Glutamatergic neuron (in vitro differentiated cells): ENCODE results near the gene ZDHHC19. TPM values are rescaled to one million over a fixed set of nuclear protein-coding genes. Genes with fewer than 3 reads are reported as not detected.
"Not testable (repeated sequence)": the region's sequence is repeated elsewhere in the genome, so short reads cannot be mapped to it uniquely, and the experiment has no call there.

Experiments
- DNase-seq: peaks from one replicate; pipeline ENCODE4 v3.0.0; 2022
- H3K27ac Mint-ChIP-seq: one replicate; pipeline ENCODE4 v1.8.0; 2020; ENCODE audit warnings: mild to moderate bottlenecking, mixed read lengths, inconsistent platforms; ENCODE audit not compliant: unreplicated experiment
- H3K27me3 Mint-ChIP-seq: one replicate; pipeline ENCODE4 v1.8.0; 2020; ENCODE audit warnings: mild to moderate bottlenecking, moderate library complexity, mixed read lengths, inconsistent platforms; ENCODE audit not compliant: unreplicated experiment
- H3K36me3 Mint-ChIP-seq: one replicate; pipeline ENCODE4 v1.8.0; 2020; ENCODE audit warnings: mild to moderate bottlenecking, mixed read lengths, inconsistent platforms; ENCODE audit not compliant: unreplicated experiment
- H3K4me1 Mint-ChIP-seq: one replicate; pipeline ENCODE4 v1.8.0; 2020; ENCODE audit warnings: mild to moderate bottlenecking, low read depth, mixed read lengths, inconsistent platforms; ENCODE audit not compliant: unreplicated experiment
- H3K4me3 Mint-ChIP-seq: one replicate; pipeline ENCODE4 v1.8.0; 2020; ENCODE audit warnings: mild to moderate bottlenecking, mixed read lengths, inconsistent platforms; ENCODE audit not compliant: unreplicated experiment
- H3K9me3 Mint-ChIP-seq: one replicate; pipeline ENCODE4 v1.8.0; 2020; ENCODE audit warnings: mild to moderate bottlenecking, moderate library complexity, mixed read lengths, inconsistent platforms; ENCODE audit not compliant: unreplicated experiment
- CTCF ChIP-seq: fragments of 200-600 bp; sonication (generic); IDR thresholded peaks from one replicate; pipeline ENCODE4 v1.5.0; 2021; ENCODE audit not compliant: partially characterized antibody, unreplicated experiment
- total RNA-seq: library from RNA; stranded (reverse); fragmentation: NEBNext Ultra II Directional; extraction: Animal tissue kit (Norgen Biotek cat#: 25700); gene quantifications from one replicate; pipeline ENCODE4 v1.2.1, GENCODE V29; 2021; ENCODE audit not compliant: unreplicated experiment

The ZDHHC19 gene
- total RNA-seq, 1 donor from 2014 or later, result 1.2 TPM

GRCh38 chr3:196168808-196169391 lies 42.3 kb downstream of the ZDHHC19 start:
- no peaks in the 10 kb centered on the region for H3K4me1 Mint-ChIP-seq
- H3K9me3 Mint-ChIP-seq, result peaks cover 4% of the 10 kb centered on the region
- no peak overlapping the region for H3K27ac Mint-ChIP-seq
- no peak overlapping the region for H3K4me3 Mint-ChIP-seq
- no peak for DNase-seq
- peaks cover 3% of the 10 kb centered on the region for H3K27me3 Mint-ChIP-seq
- H3K36me3 Mint-ChIP-seq, result no peaks in the 10 kb centered on the region
- TF ChIP-seq CTCF, result no peak

GRCh38 chr3:196166741-196167140 lies 44.5 kb downstream of the ZDHHC19 start:
- H3K27me3 Mint-ChIP-seq, result peaks cover 3% of the 10 kb centered on the region
- peaks cover 5% of the 10 kb centered on the region for H3K9me3 Mint-ChIP-seq
- no peak for DNase-seq
- H3K4me1 Mint-ChIP-seq, result no peaks in the 10 kb centered on the region
- no peak overlapping the region for H3K27ac Mint-ChIP-seq
- no peak overlapping the region for H3K4me3 Mint-ChIP-seq
- no peaks in the 10 kb centered on the region for H3K36me3 Mint-ChIP-seq
- TF ChIP-seq CTCF, result no peak

- Mint-ChIP-seq H3K9me3 (peaks cover 3% of the 10 kb centered on the region), H3K27me3 (peaks cover 3% of the 10 kb centered on the region), H3K4me3 (no peak overlapping the region), H3K36me3 (no peaks in the 10 kb centered on the region), H3K27ac (no peak overlapping the region), H3K4me1 (no peaks in the 10 kb centered on the region)
- no peak for TF ChIP-seq CTCF
- no peak for DNase-seq
Observed at GRCh38 chr3:196165850-196166249, 45.4 kb downstream of the ZDHHC19 start.

GRCh38 chr3:196165006-196165575 lies 46.1 kb downstream of the ZDHHC19 start:
- H3K27ac Mint-ChIP-seq, H3K4me3 Mint-ChIP-seq, H3K4me1 Mint-ChIP-seq, H3K9me3 Mint-ChIP-seq, DNase-seq, H3K36me3 Mint-ChIP-seq, H3K27me3 Mint-ChIP-seq: not testable (repeated sequence)

GRCh38 chr3:196164576-196164975 lies 46.6 kb downstream of the ZDHHC19 start:
- Mint-ChIP-seq H3K4me3 (no peak overlapping the region), H3K27me3 (peaks cover 3% of the 10 kb centered on the region), H3K9me3 (peaks cover 3% of the 10 kb centered on the region), H3K4me1 (no peaks in the 10 kb centered on the region), H3K36me3 (no peaks in the 10 kb centered on the region), H3K27ac (no peak overlapping the region)
- TF ChIP-seq CTCF, result no peak
- no peak for DNase-seq
